H1 (cell line): Measurements from ENCODE around the gene SPACA7. TPM values are rescaled to one million over a fixed set of nuclear protein-coding genes. Genes with fewer than 3 reads are reported as not detected.

ENCODE experiments used
- BACH1 ChIP-seq: IDR thresholded peaks from 2 replicates; pipeline ENCODE4 v1.6.1; 2012; ENCODE audit warnings: low read length, improper control_type of control experiment
- CHD2 ChIP-seq: IDR thresholded peaks from 2 replicates; pipeline ENCODE4 v1.6.1; 2012; ENCODE audit warnings: low read length, improper control_type of control experiment
- E2F6 ChIP-seq: IDR thresholded peaks from 2 replicates; pipeline ENCODE4 v1.6.1; 2012; ENCODE audit warnings: inconsistent platforms
- HDAC2 ChIP-seq, 2 experiments: fragments of 300-600 bp in 1 of 2; sonication (generic) in 1 of 2; IDR thresholded peaks; 2 replicates each; pipeline ENCODE4 v1.6.1; 2011 to 2012; ENCODE audit warnings: low read depth in 2 of 2, low read length in 2 of 2, mild to moderate bottlenecking in 2 of 2, moderate library complexity in 2 of 2, borderline replicate concordance in 1 of 2, inconsistent platforms in 1 of 2
- MAX ChIP-seq: IDR thresholded peaks from 2 replicates; pipeline ENCODE4 v1.6.1; 2012; ENCODE audit warnings: inconsistent platforms
- polyA plus RNA-seq, 7 experiments: library from polyadenylated mRNA; depleted of rRNA in 3 of 7; stranded (reverse) in 5 of 7; unstranded in 2 of 7; fragments of >200 nt in 5 of 7; fragments of 200-250 nt in 2 of 7; gene quantifications; 1 replicate in 5 of 7; 2 replicates in 1 of 7; 4 replicates in 1 of 7; pipeline versions ENCODE4 v1.2.1 to v1.2.3, GENCODE V29; 2011 to 2013; ENCODE audit warnings: missing spikeins in 2 of 7, mixed read lengths in 2 of 7
- total RNA-seq: library from RNA; stranded (reverse); fragmentation: NEBNext Ultra II Directional; extraction: Animal tissue kit (Norgen Biotek cat#: 25700); gene quantifications from 2 replicates; pipeline ENCODE4 v1.2.1, GENCODE V29; 2021
- TF ChIP-seq, protein P1 (sequence below), 3 experiments: IDR thresholded peaks; 1 replicate in 2 of 3; 2 replicates in 1 of 3; pipeline versions ENCODE4 v1.5.1 to v1.6.1; 2011; ENCODE audit warnings: low read length in 3 of 3, mild to moderate bottlenecking in 3 of 3, inconsistent platforms in 2 of 3, low read depth in 1 of 3, moderate library complexity in 1 of 3; ENCODE audit not compliant: insufficient read depth in 1 of 3; ENCODE audit errors: control extremely low read depth in 1 of 3

The SPACA7 gene
- total and polyA plus RNA-seq, 2 of the 8 experiments (the other 6 are each of a cell fraction or from before 2014, with no cell fraction given): not detected

- TF ChIP-seq E2F6 (no peak), BACH1 (peak; percentile 70), MAX (peak; percentile 30), HDAC2 (IDR thresholded peaks at IDR 0.05; ENCODE audit: borderline replicate concordance in 1 of 2, low read depth in 2 of 2, low read length in 2 of 2) (0 out of 4 replicates have a peak, but pooled peaks of 1 of the 2 experiments have one; percentile 5), CHD2 (no peak)
- TF ChIP-seq, protein P1, sequence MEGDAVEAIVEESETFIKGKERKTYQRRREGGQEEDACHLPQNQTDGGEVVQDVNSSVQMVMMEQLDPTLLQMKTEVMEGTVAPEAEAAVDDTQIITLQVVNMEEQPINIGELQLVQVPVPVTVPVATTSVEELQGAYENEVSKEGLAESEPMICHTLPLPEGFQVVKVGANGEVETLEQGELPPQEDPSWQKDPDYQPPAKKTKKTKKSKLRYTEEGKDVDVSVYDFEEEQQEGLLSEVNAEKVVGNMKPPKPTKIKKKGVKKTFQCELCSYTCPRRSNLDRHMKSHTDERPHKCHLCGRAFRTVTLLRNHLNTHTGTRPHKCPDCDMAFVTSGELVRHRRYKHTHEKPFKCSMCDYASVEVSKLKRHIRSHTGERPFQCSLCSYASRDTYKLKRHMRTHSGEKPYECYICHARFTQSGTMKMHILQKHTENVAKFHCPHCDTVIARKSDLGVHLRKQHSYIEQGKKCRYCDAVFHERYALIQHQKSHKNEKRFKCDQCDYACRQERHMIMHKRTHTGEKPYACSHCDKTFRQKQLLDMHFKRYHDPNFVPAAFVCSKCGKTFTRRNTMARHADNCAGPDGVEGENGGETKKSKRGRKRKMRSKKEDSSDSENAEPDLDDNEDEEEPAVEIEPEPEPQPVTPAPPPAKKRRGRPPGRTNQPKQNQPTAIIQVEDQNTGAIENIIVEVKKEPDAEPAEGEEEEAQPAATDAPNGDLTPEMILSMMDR (IDR thresholded peaks at IDR 0.05; ENCODE audit: control extremely low read depth in 1 of 3, insufficient read depth in 1 of 3, low read depth in 1 of 3, low read length in 3 of 3): peak in 2 of 3 experiments; percentile 70 to 81; a peak in 3 of 4 replicates
These were observed 67.2 kb downstream of the SPACA7 start (continued) for GRCh38 chr13:112443191-112443994.
